LNCaP clone FGC (cell line): ENCODE data around the gene SCAF1.

Experiments used
- DNase-seq: peaks from one replicate; pipeline ENCODE4 v3.0.0-alpha.2; 2011; ENCODE audit warnings: low read depth
- H3K4me3 ChIP-seq: 2 replicates; pipeline ENCODE4 v1.5.1; 2011; ENCODE audit warnings: mild to moderate bottlenecking, low read depth, low read length, control low read depth
- TF ChIP-seq, protein P1 (sequence below): IDR thresholded peaks from 2 replicates; pipeline ENCODE4 v1.5.1; 2012; ENCODE audit warnings: mild to moderate bottlenecking; ENCODE audit not compliant: control insufficient read depth, insufficient read depth; ENCODE audit errors: extremely low read depth

The SCAF1 gene, protein sequence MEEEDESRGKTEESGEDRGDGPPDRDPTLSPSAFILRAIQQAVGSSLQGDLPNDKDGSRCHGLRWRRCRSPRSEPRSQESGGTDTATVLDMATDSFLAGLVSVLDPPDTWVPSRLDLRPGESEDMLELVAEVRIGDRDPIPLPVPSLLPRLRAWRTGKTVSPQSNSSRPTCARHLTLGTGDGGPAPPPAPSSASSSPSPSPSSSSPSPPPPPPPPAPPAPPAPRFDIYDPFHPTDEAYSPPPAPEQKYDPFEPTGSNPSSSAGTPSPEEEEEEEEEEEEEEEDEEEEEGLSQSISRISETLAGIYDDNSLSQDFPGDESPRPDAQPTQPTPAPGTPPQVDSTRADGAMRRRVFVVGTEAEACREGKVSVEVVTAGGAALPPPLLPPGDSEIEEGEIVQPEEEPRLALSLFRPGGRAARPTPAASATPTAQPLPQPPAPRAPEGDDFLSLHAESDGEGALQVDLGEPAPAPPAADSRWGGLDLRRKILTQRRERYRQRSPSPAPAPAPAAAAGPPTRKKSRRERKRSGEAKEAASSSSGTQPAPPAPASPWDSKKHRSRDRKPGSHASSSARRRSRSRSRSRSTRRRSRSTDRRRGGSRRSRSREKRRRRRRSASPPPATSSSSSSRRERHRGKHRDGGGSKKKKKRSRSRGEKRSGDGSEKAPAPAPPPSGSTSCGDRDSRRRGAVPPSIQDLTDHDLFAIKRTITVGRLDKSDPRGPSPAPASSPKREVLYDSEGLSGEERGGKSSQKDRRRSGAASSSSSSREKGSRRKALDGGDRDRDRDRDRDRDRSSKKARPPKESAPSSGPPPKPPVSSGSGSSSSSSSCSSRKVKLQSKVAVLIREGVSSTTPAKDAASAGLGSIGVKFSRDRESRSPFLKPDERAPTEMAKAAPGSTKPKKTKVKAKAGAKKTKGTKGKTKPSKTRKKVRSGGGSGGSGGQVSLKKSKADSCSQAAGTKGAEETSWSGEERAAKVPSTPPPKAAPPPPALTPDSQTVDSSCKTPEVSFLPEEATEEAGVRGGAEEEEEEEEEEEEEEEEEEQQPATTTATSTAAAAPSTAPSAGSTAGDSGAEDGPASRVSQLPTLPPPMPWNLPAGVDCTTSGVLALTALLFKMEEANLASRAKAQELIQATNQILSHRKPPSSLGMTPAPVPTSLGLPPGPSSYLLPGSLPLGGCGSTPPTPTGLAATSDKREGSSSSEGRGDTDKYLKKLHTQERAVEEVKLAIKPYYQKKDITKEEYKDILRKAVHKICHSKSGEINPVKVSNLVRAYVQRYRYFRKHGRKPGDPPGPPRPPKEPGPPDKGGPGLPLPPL

DNA sequence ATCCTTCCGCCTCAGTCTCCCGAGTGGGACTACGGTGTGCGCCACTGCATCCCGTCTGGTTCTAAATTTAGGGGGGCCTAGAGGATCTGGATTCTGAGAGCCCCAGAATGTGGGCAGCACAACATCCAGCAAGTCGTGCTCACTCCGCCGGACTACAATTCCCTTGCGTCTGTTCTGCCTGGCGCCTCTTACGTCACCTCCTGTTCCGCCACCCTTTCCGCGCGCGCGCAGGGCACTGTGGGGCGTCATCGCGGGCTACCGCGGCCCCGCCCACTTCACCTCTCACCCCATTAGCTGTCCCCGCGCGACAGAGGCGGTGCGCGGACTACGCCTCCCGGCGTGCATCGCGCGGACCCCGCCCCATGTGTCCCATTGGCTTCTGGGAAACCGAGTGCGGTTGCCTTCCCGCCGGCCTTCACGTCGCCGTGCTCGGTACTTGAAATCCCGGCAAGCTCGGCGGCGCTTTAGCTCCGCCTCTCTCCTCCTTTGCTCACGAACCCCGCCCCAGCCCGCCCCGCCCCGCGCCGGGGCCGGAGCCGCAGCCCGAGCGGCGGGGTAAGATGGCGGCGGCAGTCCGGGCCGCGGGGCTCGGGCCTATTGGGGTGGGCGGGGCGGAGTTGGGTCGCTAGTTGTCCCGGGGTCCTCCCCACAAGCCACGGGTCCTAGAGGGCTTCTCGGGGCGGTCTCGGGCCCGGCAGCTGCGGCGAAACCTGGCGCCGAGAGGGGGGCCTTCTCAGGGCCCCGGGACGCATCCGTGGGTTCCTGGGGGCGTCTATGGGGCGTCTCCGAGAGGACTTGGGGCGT is at the start of gene SCAF1:
SCAF1 (plus strand) TSS at position 522 of the 804 bp plus-strand sequence. CDS start 2,818 bp downstream, outside the sequence.
- peak within 1 kb of the TSS; percentile 91 for H3K4me3 ChIP-seq
- peak; percentile 98 for DNase-seq
- TF ChIP-seq, protein P1, sequence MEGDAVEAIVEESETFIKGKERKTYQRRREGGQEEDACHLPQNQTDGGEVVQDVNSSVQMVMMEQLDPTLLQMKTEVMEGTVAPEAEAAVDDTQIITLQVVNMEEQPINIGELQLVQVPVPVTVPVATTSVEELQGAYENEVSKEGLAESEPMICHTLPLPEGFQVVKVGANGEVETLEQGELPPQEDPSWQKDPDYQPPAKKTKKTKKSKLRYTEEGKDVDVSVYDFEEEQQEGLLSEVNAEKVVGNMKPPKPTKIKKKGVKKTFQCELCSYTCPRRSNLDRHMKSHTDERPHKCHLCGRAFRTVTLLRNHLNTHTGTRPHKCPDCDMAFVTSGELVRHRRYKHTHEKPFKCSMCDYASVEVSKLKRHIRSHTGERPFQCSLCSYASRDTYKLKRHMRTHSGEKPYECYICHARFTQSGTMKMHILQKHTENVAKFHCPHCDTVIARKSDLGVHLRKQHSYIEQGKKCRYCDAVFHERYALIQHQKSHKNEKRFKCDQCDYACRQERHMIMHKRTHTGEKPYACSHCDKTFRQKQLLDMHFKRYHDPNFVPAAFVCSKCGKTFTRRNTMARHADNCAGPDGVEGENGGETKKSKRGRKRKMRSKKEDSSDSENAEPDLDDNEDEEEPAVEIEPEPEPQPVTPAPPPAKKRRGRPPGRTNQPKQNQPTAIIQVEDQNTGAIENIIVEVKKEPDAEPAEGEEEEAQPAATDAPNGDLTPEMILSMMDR = no peak

DNA sequence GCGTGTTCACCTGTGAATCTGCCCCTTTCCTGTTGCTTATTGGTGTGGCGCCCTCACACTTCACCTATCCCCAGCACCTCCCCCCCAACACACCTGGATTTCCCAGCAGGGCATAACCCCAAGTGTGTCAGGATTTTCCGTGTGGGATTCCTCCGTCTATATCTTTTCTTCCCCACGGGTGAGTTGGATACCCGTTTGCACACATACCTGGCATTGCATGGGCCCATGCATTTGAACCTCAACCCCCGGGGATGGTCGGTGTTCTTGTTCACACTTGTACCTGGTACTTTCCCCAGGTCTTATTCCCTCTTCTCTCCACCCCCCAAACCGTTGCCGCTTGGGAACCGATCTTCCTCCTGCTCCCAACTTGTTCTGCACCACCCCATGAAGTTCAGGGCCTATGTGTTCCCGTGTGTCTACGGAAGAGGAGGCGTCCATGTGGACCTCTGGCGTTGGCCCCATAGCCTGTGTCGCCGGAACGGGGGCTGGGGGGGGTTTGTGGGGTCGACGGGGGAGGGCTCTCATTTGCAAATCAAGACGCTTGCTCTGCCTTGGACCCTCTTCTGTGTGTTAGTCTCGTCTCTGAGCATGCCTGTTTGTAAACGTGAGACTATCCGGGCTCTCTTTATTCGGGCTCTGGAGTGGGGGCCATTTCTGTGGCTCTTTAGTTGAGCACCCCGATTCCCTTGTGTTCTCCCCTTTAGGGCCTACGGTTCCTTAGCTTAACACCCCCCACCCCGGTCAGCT is 49.4 kb upstream of the SCAF1 start:
- TF ChIP-seq, protein P1 = no peak
- DNase-seq = no peak
- peak overlapping the region; percentile 91 for H3K4me3 ChIP-seq

DNA sequence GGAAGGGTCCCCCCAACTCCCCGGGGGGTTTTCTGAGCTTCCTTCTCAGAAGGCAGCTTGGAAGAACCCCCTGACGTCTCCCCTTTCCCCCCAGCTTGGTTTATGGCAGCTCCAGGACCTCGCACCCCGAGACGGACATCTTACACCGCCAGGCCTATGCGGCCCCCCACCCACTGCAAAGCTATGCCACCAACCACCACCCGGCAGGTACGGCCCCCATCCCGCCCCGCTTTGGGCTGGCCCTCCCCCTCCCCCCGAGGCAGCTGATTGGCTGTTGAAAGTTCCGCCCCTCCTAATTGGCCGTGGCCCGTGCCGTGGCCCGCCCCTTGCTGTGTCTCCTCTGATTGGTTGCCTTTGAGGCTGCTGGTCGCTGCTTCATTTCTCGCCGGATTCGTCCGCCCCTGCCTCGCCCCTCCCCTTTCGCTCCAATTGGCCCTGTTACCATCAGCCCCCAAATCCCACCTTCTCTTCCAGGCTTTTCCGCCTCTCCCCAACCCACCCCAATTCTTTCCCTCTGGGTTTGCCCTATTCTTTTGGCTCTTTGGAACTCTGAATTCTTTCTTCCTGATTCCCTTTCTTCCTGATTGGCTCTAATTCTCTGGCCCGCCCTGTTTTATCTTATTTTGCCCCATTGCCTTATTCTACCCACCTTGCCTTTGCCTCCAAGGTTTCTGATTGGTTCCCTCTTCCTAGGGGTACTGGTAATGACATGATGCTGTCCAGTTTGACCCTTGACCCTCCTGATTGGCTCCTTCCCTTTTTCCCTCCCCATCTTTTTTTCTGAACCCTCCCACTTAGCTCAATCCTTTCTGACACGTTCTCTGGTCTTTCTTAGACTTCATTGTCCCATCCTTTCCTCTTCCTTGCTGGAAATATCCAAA is 48.5 kb upstream of the SCAF1 start:
- TF ChIP-seq, protein P1 = no peak
- DNase-seq = peak; percentile 76
- H3K4me3 ChIP-seq = peak overlapping the region; percentile 91

DNA sequence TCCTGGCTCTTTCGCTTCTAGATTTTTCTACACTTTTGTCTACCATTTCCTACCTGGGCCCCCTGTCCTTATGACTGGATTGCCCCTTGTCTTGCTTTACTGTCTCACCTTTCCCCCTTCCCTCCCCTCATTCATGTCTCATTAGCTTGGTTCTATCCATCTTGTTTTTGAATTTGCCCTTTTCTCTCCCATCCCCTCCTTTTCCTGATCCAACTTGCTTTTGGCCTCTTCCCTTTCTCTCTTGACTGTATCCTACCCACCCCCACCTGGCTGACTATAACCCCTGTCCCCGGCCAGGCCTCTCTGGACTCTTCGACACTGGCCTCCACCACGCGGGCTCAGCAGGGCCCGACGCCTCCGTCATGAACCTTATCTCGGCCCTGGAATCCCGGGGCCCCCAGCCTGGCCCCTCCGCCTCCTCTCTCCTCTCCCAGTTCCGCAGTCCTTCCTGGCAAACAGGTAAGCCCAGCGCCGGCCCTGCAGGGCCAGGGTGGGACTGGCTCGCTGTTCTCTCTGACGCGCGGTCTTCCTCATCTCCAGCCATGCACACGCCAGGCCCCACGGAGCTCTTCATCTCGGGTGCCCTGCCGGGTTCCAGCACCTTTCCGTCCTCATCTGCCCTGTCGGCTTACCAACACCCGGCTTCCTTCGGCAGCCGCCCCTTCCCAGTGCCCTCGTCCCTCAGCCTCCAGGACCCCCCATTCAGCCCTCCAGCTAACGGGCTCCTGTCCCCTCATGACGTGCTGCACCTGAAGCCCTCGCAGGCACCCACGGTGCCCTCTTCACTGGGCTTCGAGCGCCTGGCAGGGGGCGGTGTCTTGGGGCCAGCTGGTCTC is 47.6 kb upstream of the SCAF1 start:
- TF ChIP-seq, protein P1 = no peak
- no peak overlapping the region for H3K4me3 ChIP-seq
- no peak for DNase-seq
